ENCODE results near the gene CLEC4F.

DNA sequence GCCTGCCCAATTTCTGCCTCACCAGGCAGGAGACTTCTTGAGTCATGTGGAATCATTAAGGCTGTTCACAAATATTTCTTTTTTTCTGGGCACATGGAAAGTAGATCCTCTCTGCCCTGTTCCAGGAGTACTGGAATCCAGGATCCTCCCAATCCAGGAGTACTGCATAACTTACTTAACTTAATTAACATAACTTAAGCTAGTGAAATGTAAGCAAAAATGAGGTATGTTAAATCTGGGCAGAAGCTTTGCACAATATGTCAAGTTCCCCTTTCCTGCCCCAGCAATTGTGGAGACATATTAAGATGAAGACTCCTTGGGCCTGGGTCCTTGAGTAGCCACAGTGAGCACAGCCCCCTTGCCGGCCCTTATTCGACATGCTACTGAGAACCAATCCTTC lies 12.0 kb upstream of the CLEC4F start:
- TF ChIP-seq CTCF (IDR thresholded peaks at IDR 0.05), result no peak
- TF ChIP-seq POLR2A (IDR thresholded peaks at IDR 0.05), result no peak
